Loucy (cell line): ENCODE results near the gene IL1R1.

ENCODE experiments used
- H2AFZ ChIP-seq: fragments of 200-600 bp; sonication (generic); 2 replicates; pipeline ENCODE4 v1.6.0; 2016; ENCODE audit warnings: antibody characterized with exemption, mild to moderate bottlenecking, low read length, moderate library complexity
- H3F3A ChIP-seq: fragments of 200-600 bp; 2 replicates; pipeline ENCODE4 v1.6.0; 2016; ENCODE audit warnings: antibody characterized with exemption, low read depth, mild to moderate bottlenecking
- H3K27me3 ChIP-seq: fragments of 200-600 bp; sonication (generic); 2 replicates; pipeline ENCODE4 v1.6.1; 2014; ENCODE audit warnings: low read length, mild to moderate bottlenecking; ENCODE audit not compliant: insufficient read depth, poor library complexity, severe bottlenecking
- H3K36me3 ChIP-seq: fragments of 200-600 bp; sonication (generic); 2 replicates; pipeline ENCODE4 v1.6.1; 2016; ENCODE audit warnings: low read length; ENCODE audit not compliant: insufficient read depth
- H3K4me1 ChIP-seq: fragments of 200-600 bp; sonication (generic); 2 replicates; pipeline ENCODE4 v1.5.1; 2014; ENCODE audit warnings: low read length, mild to moderate bottlenecking; ENCODE audit not compliant: insufficient read depth, poor library complexity, severe bottlenecking
- H3K4me2 ChIP-seq: fragments of 200-600 bp; sonication (generic); 2 replicates; pipeline ENCODE4 v1.6.0; 2014; ENCODE audit warnings: antibody characterized with exemption, low read length, low read depth, mild to moderate bottlenecking; ENCODE audit not compliant: poor library complexity, severe bottlenecking
- H3K4me3 ChIP-seq: fragments of 200-600 bp; sonication (generic); 2 replicates; pipeline ENCODE4 v1.5.1; 2014; ENCODE audit warnings: low read length, mild to moderate bottlenecking, mixed read lengths; ENCODE audit not compliant: poor library complexity, severe bottlenecking
- H3K79me2 ChIP-seq: fragments of 200-600 bp; sonication (generic); 2 replicates; pipeline ENCODE4 v1.6.1; 2014; ENCODE audit warnings: low read length; ENCODE audit not compliant: insufficient read depth
- H3K9ac ChIP-seq: fragments of 200-600 bp; sonication (generic); 2 replicates; pipeline ENCODE4 v1.6.0; 2014; ENCODE audit warnings: mild to moderate bottlenecking, low read depth, low read length, moderate library complexity; ENCODE audit not compliant: poor library complexity, severe bottlenecking
- H3K9me2 ChIP-seq: fragments of 200-600 bp; sonication (generic); replicated peaks from 2 replicates; pipeline ENCODE4 v1.6.1; 2016; ENCODE audit warnings: low read depth, low read length, mixed read lengths
- H3K9me3 ChIP-seq: fragments of 200-600 bp; sonication (generic); 2 replicates; pipeline ENCODE4 v1.6.1; 2014; ENCODE audit warnings: mild to moderate bottlenecking, antibody characterized with exemption, low read length, low read depth; ENCODE audit not compliant: insufficient read depth
- H4K20me1 ChIP-seq: fragments of 200-600 bp; sonication (generic); 2 replicates; pipeline ENCODE4 v1.6.0; 2014; ENCODE audit warnings: antibody characterized with exemption, low read length, mild to moderate bottlenecking; ENCODE audit not compliant: insufficient read depth, poor library complexity, severe bottlenecking
- CTCF ChIP-seq: fragments of 200-600 bp; sonication (generic); conservative IDR thresholded peaks from 2 replicates; pipeline ENCODE4 v1.5.1; 2014; ENCODE audit warnings: mild to moderate bottlenecking, antibody characterized with exemption, low read length
- EZH2phosphoT487 ChIP-seq: fragments of 200-600 bp; IDR thresholded peaks from 2 replicates; pipeline ENCODE4 v1.6.1; 2018; ENCODE audit warnings: antibody characterized with exemption, mild to moderate bottlenecking, moderate library complexity, borderline replicate concordance

Gene IL1R1

DNA sequence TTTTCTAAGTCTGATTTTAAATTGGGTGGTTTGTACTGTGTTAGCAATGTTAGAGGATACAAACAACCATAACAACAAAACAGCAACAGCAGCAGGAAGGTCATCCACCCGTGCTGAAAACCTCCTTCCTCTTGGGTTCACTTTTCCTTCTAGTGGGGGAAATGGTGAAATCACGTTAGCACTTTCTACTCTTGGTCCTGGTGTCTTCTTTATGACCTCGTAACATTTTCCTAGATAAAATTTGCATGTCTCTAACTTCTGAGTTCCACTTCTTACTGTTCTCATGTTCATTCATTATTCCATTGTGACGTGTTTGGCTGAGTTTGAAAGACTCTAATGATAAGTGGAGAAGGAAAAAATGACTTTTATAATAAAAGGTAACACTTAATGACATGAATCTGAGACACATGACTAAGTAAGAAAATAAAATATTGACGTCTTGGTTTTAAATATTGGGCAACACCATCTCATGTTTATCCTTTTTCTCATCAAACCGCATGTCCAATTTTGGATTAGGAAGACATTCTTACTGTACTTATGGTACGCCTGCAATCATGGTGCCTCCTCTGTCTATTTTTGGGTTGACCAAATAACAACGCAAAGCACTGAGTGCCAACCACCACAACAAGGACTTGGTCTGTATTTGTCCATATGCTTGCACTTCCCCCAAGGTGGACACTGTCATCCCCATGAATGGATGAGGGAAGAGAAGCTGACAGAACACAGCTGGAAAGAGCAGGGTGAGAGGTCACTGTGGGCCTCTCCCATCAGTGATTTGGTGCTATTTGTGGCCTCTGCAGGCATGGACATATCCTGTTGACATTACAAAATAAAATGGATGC is 25.7 kb upstream of the IL1R1 start:
- Histone ChIP-seq H3K4me2 (no peak overlapping the region), H3K79me2 (no peaks in the 10 kb centered on the region), H3K4me1 (no peaks in the 10 kb centered on the region), H3K36me3 (no peaks in the 10 kb centered on the region), H3F3A (no peaks in the 10 kb centered on the region), H4K20me1 (no peaks in the 10 kb centered on the region), H2AFZ (no peak overlapping the region), H3K9ac (no peak overlapping the region), H3K9me3 (no peaks in the 10 kb centered on the region), H3K4me3 (no peak overlapping the region), H3K9me2 (no peaks in the 10 kb centered on the region), H3K27me3 (no peaks in the 10 kb centered on the region)
- TF ChIP-seq EZH2phosphoT487 (no peak), CTCF (no peak)

DNA sequence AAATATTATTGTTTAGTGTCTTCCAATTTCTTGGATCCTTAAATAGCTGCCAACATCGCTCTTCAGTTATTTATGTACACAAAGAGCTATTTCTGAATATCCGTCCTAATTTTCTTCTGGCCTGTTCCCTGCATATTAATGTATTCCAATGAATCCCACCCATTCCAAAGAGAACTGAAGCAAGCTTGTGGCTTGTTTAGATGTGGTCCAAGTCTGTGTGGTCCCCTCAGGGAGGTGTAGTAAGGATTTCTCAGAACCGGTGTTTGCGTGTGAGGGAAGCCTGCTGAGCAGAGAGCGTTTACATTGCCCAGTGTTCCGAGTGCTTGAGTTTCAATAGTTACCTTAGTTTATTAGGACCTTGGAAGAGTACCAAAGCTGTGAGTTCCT is 25.1 kb upstream of the IL1R1 start:
- no peaks in the 10 kb centered on the region for H3K4me1 ChIP-seq
- H3F3A ChIP-seq: no peaks in the 10 kb centered on the region
- no peaks in the 10 kb centered on the region for H3K36me3 ChIP-seq
- H3K79me2 ChIP-seq: no peaks in the 10 kb centered on the region
- no peak overlapping the region for H3K9ac ChIP-seq
- H3K4me2 ChIP-seq: no peak overlapping the region
- H4K20me1 ChIP-seq: no peaks in the 10 kb centered on the region
- H3K4me3 ChIP-seq: no peak overlapping the region
- H3K9me3 ChIP-seq: no peaks in the 10 kb centered on the region
- no peaks in the 10 kb centered on the region for H3K27me3 ChIP-seq
- no peaks in the 10 kb centered on the region for H3K9me2 ChIP-seq
- no peak overlapping the region for H2AFZ ChIP-seq
- TF ChIP-seq EZH2phosphoT487: no peak
- no peak for TF ChIP-seq CTCF

- no peaks in the 10 kb centered on the region for H3K9me2 ChIP-seq
- TF ChIP-seq CTCF (no peak), EZH2phosphoT487 (no peak)
- H3K4me3 ChIP-seq: no peak overlapping the region
- no peaks in the 10 kb centered on the region for H3K79me2 ChIP-seq
- no peak overlapping the region for H2AFZ ChIP-seq
- no peak overlapping the region for H3K4me2 ChIP-seq
- no peak overlapping the region for H3K9ac ChIP-seq
- no peaks in the 10 kb centered on the region for H3K4me1 ChIP-seq
- no peaks in the 10 kb centered on the region for H3K36me3 ChIP-seq
- no peaks in the 10 kb centered on the region for H3K9me3 ChIP-seq
- H4K20me1 ChIP-seq: no peaks in the 10 kb centered on the region
- no peaks in the 10 kb centered on the region for H3F3A ChIP-seq
- H3K27me3 ChIP-seq: no peaks in the 10 kb centered on the region
Measured at GRCh38 chr2:102119255-102119654, 23.3 kb upstream of the IL1R1 start.
